AG09309 (cell line): ENCODE data around the gene RSPH1.

Experiments used
- DNase-seq: peaks from one replicate; pipeline ENCODE4 v3.0.0-alpha.2; 2010; ENCODE audit warnings: low read depth
- H3K4me3 ChIP-seq: 2 replicates; pipeline ENCODE4 v1.5.1; 2011; ENCODE audit warnings: mild to moderate bottlenecking, low read depth, low read length, moderate library complexity; ENCODE audit not compliant: control insufficient read depth
- TF ChIP-seq, protein P1 (sequence below): IDR thresholded peaks from 2 replicates; pipeline ENCODE4 v1.5.1; 2011; ENCODE audit warnings: mild to moderate bottlenecking, low read depth, low read length, inconsistent platforms; ENCODE audit not compliant: insufficient read depth, control insufficient read depth; ENCODE audit errors: missing control alignments

RSPH1 gene

DNA sequence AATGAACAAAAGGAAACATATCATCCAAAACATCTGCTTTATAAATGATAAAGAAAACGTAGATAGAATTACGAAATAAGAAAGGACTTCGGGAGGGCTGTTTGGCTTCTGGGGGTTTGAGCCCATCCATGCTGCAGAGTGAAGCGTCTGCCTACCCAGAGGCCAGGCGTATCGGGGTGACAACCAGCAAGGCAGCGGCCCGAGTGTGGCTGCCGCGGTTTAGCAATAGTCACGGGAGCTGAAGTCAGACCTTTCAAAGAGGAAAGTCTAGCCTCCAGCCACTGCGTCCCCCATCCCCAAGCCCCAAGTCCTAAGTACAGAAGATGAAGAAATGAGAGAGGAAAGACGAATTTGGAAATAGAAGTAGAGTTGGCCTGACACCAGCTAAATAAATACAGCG lies 26.2 kb upstream of the RSPH1 start:
- TF ChIP-seq, protein P1, sequence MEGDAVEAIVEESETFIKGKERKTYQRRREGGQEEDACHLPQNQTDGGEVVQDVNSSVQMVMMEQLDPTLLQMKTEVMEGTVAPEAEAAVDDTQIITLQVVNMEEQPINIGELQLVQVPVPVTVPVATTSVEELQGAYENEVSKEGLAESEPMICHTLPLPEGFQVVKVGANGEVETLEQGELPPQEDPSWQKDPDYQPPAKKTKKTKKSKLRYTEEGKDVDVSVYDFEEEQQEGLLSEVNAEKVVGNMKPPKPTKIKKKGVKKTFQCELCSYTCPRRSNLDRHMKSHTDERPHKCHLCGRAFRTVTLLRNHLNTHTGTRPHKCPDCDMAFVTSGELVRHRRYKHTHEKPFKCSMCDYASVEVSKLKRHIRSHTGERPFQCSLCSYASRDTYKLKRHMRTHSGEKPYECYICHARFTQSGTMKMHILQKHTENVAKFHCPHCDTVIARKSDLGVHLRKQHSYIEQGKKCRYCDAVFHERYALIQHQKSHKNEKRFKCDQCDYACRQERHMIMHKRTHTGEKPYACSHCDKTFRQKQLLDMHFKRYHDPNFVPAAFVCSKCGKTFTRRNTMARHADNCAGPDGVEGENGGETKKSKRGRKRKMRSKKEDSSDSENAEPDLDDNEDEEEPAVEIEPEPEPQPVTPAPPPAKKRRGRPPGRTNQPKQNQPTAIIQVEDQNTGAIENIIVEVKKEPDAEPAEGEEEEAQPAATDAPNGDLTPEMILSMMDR, result no peak
- no peak overlapping the region for H3K4me3 ChIP-seq
- no peak for DNase-seq

DNA sequence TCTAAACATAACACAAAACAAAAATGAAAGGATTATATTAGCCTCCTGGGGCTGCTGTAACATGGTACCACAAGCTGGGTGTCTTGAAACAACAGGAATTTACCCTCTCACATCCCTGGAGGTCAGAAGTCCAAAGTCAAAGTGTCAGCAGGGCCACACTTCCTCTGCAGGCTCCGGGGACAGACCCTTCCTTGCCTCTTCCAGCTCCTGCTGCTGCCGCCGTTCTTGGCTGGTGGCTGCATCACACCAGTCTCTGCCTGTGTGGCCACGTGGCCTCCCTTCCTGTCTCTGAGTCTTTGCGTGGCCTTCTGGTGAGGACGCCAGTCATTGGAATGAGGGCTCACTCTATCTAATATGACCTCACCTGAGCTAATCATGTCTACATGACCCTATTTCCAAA lies 25.8 kb upstream of the RSPH1 start:
- no peak overlapping the region for H3K4me3 ChIP-seq
- DNase-seq, result no peak
- TF ChIP-seq, protein P1, result no peak

DNA sequence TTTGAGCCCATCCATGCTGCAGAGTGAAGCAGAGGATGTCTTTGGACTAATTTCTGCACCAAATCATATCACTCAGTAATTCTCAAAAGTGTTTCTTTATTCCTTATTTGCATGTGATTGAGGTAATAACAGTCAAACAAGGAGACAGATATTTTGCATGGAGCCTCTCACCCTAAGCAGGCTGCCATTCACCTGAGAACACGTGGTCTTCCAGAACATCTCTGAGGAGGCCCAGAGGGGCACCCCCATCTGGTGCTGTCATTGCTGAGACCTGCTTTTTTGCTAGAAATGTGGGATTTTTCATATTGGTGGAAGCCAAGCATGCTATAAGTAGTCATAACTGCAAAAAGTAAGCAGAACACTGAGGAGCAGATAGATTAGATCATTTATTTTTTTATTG lies 25.4 kb upstream of the RSPH1 start:
- no peak overlapping the region for H3K4me3 ChIP-seq
- TF ChIP-seq, protein P1, result no peak
- DNase-seq, result no peak

DNA sequence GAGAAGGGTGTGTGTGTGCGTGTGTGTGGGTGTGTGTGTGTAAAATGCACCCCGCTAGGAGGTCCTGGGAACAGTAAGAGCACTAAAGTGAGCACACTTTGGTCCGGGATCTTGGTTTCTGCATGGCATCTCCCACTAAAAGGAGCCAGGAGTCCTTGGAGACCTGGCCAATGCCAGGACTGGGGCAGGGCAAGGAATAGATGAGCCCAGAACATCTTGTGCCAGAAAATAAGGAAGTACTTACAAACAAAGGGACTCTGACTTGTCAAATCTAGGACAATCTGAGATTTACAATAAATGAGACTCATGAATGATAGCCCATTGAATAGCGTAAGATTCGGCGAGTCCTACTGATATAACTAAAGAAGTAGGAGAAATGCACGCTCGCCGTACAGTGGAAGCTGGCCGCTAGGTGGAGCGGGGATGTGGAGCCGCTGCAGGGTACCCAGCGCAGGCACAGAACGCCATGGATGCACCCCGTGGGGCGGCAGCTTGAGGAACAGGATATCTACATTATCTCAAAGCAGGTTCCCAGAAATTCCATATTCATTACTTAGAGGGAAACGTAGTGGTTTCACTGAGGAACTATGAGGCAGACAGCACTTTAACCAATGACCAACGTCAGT lies 24.7 kb upstream of the RSPH1 start:
- DNase-seq, result no peak
- no peak overlapping the region for H3K4me3 ChIP-seq
- TF ChIP-seq, protein P1, result no peak

DNA sequence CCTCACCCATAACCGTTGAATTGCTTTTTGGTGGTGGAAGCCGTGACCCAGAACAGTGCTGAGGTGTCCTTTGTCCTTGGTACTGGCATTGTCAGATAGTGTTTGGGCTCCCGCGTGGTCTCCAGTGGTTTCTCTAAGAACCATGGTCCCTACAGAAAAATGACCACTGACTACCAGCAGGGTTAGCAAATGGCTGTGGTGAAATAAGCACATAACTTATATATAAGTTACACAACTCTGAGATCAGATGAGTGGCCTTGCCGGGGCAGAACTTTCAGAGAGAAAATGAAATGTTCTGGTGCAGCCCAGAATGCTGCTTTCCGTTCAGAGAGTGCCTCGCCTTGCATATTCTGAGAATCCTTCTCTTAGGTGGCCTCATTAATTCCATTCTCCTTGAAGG lies 22.6 kb upstream of the RSPH1 start:
- H3K4me3 ChIP-seq, result no peak overlapping the region
- DNase-seq, result no peak
- TF ChIP-seq, protein P1, result no peak

DNA sequence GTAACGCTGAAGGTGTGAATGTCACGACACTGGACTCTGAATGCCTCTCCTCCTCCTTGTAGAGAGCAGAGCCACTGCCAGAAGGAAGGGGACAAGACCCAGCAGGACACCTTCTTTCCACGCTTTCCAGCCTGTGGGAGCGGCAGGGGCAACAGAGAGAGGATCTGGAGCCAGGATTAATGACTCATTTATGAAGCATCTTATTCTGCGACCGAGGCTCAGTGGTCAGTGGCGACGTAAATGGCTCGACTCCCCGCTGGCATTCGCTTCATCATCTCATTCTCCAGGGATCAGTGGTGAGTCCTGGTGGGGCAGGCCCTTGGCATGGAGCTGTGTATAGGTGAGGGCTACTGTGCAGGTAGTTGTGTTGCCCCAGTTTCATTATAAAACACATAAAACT lies 22.2 kb upstream of the RSPH1 start:
- TF ChIP-seq, protein P1, result no peak
- no peak overlapping the region for H3K4me3 ChIP-seq
- peak; percentile 32 for DNase-seq
